Astrocyte (in vitro differentiated cells and primary cell): ENCODE results near the gene LYPD3.

Experiments
- CTCF ChIP-seq: IDR thresholded peaks from 2 replicates; pipeline ENCODE4 v1.5.1; 2011; ENCODE audit warnings: low read depth, mild to moderate bottlenecking, inconsistent platforms, low read length, moderate library complexity; ENCODE audit not compliant: insufficient read depth
- EZH2 ChIP-seq: IDR thresholded peaks from 2 replicates; pipeline ENCODE4 v1.6.1; 2012; ENCODE audit warnings: mild to moderate bottlenecking, low read length, inconsistent platforms; ENCODE audit not compliant: insufficient read depth

DNA sequence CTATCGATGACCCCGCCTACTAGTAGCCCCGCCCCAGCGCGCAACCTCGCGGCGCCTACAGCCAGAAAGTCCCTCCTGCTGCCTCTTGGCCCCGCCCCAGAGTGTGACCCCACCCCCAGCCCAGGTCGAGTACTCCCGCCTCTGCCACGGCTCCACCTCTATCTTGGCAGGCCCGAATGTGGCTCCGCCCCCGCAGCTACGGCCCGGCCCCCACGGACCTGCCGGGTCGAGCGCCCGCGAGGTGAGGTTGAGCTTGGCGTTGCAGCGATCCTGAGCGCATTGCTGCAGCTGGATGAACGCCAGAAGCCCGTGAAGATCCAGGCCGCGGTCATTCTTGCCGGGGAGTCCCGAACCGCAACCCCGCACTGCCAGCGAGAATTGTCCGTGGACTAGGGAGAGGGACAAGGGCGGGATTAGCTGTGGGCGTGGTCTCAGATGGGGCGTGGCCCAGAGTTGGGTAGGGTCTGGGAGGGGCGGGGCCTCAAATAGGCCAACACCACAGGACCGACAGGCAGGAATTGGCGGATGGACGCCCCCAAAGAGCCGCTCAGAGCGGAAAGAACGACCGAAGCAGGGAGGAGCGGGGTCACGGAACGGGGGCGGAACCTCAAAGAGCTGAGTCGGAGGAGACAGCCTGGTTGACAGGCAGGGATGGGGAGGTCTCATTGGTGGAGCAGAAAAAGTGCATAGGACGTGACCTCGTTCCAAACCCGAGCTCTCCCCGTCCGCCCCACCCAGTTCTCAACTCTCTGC is 1.9 kb downstream of the LYPD3 start:
- TF ChIP-seq EZH2 (no peak), CTCF (no peak)
